ENCODE measurements around the gene CC2D2B. TPM values are rescaled to one million over a fixed set of nuclear protein-coding genes. Genes with fewer than 3 reads are reported as not detected.
"Not testable (repeated sequence)": the region's sequence is repeated elsewhere in the genome, so short reads cannot be mapped to it uniquely, and the experiment has no call there.

Gene CC2D2B
- total RNA-seq, 1 experiment from 2014 or later, result not detected

DNA sequence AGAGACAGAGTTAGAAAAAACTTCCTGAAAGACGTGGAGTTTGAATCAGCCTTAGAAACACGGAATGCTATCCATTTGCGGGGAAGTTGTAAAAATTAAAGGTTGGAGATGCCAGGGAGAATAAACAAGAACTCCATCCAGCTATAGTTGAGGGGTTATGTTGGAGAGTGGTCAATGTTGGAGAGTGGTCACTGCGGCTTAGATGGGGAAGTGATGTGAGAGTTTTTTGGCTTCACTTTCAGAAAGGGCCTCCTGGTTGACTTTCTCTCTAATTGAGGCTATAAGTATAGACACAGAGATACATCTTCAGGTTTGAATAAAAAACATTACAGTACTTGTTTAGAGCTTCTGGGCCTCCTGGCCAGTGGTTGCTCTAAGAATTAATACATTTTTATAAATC is 675 bp downstream of the CC2D2B start:
- DNase-seq (ENCODE audit: low read depth), result no peak

DNA sequence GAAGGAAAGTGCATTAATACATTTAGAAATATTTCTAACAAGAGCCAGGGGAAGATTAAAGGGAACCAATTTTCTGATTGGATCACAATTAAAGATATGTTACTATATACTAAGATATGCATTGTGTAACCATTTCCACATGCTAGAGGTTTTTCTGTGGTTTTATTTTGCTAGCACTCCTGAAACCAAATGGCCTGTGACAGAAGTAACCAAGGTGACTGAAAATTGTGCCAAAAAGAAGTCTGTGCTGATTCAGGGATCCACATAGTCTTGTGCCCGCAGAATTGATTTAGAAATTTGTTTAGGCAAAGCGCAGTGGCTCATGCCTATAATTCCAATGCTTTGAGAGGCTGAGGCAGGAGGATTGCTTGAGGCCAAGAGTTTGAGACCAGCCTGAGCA is 1.8 kb downstream of the CC2D2B start:
- no peak for DNase-seq (ENCODE audit: low read depth)

DNA sequence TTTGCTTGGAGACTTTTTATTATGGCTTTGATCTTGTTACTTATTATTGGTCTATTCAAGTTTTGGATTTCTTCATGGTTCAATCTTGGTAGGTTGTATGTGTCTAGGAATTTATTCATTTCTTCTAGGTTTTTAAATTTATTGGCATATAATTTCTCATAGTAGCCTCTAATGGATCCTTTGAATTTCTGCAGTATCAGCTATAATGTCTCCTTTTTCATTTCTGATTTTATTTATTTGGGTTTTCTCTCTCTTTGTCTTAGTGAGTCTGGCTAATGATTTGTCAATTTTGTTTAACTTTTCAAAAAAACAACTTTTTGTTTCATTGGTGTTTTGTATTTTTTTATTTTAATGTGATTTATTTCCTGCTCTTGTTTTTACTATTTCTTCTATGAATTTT is 8.3 kb downstream of the CC2D2B start:
- DNase-seq (ENCODE audit: low read depth), result not testable (repeated sequence)

DNA sequence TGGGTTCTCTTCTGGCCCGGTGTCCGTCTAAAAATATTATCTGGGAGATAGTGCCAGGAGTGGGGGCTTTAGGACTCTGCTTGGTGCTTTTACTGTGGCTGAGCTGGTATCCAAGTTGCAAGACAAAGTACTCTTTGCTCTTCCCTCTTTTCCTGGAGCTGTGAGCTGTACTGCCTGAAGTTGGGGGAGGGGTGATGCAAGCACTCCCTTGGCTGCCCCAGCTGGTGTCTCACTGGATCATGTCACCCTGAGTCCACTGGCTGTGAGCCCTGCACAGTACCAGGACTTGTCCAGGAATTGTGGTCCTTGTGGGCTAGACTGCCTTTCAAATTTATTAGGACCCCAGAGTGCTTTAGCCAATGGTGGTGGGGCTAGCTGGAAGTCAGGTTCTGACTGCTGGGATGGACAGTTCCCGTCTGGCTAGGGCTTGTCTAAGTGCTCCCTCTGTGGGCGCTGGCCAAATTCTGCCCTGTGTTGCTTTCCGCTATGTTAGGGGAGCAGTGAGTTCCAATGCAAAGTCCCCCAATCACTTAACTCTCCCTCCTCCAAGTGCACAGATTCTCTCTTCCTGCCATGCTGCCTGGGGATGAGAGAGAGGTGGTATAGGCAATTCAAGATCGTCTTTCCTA is 13.1 kb downstream of the CC2D2B start:
- no peak for DNase-seq (ENCODE audit: low read depth)

DNA sequence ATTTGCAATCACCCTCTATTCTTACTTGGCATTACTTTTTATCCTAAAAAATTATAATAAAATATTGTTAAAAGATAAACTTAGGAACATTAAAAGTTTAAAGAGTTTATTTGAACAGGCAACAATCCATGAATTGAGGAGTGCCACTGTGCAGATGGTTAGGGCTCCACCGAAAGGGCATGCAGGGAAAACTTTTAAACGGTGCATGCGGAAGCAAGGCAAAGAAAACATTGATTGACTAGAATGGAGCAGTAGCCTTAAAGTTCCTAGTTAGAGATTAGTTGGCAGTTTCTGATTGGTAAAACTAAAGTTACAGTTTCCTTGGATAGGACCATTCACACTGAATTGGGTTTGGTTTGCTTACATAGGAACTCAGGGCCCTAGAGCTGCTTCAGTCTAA is 17.3 kb downstream of the CC2D2B start:
- DNase-seq (ENCODE audit: low read depth), result no peak

DNA sequence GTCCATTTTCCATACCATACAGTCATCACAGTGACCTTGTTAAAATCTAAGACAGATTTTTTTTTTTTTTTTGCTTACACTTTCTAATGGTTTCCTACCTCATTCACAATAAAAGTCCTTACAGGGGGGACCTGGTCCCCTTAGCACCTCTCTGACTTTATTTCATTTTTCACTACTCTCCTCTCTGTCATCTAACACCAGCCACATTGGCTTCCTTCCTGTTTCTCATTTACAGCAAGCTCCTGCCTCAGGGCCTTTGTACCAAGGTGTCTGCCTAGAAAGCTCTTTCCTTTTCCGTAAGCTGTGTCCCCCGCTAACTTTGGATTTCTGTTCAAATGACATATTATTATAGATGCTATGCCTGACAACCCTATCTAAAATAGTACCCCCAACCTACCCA is 27.7 kb downstream of the CC2D2B start:
- DNase-seq (ENCODE audit: low read depth), result no peak

DNA sequence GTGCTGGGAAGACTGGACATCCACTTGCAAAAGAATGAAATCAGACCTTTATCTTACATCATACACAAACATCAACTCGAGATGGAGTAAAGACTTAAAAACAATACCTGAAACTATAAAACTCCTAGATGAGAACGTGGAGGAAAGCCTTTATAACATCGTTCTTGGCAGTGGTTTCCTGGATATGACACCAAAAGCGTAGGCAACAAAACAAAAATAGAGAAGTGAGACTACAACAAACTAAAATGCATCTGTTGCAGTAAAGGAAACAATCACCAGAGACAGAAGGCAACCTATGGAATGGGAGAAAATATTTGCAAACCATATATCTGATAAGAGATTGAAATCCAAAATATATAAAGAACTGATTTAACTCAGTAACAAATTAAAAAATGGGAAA is 33.3 kb downstream of the CC2D2B start:
- DNase-seq (ENCODE audit: low read depth), result no peak

DNA sequence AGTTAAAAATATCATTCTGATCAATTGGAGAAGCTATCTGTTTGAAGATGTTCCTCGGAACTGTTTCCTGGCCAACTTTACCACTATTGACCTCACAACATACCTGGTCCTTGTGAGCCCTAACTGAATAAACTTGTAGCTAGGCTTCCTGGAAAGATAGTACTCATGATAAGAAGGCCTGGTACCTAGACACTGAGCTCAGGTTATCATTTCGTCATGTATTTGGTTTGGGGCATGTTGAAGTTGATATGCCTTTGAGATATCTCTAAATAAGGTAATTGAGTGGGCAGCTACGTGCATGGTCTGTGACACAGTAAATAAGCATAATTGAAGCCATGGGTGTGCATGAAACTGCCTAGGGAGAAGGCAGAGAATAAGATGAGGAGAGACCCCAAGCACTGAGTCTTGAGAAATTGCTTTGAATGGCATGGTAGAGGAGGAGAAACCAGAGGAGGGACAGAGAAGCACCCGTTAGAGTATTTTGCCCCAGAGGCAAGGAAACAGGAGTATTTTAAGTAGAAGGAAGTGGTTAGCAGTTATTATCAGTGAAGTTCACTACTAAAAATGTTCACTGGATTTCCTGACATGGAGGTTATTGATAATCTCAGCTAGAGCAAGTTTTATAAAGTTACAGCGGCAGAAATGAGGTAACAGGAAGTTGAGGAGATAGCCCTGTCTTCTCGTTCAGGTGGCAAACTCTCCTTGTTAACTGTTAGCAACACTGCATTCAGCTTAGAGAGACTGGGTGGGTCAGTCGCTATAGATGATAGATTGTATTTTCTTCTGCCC is 55.6 kb downstream of the CC2D2B start:
- DNase-seq (ENCODE audit: low read depth), result no peak

DNA sequence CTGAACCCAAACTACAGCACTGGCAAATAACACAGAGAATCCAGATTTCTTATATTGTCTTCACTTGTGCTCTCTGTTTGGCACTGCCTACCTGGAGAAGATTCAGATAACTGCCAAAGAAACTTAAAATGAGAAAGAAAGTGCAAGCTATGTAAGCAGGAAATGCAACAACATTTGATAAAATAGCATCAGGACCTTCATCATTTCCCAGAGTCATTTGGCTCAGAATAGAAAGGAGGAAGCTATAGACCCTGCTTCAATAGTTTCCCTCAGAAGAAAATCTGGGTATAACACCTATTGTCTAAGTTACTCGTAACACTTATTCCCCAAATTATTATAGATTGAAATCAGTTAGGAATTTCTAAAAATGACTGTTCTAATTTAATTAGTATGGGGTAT is 56.2 kb downstream of the CC2D2B start:
- DNase-seq (ENCODE audit: low read depth), result no peak

DNA sequence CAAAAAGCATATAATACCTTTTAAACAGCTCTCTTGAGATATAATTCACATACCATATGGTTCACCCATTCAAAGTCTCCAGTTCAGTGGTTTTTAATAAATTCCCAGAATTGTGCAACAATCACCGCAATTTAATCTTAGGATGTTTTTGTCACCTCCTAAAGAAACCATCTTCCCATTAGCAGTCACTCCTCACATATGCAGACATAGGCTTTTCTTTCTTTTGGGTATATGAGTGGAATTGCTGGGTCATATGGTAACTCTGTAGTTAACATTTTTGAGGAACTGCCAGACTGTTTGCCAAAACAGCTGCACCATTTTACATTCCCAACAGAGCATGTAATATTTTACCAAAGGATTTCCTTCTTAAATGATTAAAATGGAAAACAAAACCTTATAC is 57.0 kb downstream of the CC2D2B start:
- DNase-seq (ENCODE audit: low read depth), result no peak

DNA sequence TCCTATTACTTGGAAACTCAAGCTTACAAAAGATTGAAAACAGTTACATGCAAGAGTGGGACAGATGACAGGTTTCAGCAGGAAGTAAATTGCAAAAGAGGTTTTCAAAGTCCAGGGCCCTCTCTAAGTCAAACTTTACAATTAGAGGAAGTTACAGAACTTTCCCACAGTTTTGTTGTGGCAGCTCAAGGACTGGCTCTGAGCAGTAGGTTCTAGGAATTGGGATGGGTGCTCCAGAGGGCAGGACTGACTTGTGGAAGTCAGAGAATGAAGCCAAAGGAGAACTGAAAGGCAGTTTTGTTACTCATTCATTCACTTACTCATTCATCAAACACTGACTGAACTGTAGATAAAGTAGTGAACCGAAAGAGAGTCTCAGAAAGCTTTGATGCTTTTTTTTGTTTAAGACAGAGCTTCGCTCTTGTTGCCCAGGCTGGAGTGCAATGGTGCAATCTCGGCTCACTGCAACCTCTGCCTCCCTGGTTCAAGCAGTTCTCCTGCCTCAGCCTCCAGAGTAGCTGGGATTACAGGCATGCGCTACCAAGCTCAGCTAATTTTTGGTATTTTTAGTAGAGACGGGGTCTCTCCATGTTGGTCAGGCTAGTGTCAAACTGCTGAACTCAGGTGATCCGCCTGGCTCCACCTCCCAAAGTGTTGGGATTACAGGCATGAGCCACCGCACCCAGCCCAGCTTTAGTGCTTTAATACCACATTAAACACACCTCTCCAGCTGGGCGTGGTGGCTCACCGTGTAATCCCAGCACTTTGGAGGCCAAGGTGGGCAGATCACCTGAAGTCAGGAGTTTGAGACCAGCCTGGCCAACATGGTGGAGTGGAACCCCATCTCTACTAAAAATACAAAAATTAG is 68.8 kb downstream of the CC2D2B start:
- no peak for DNase-seq (ENCODE audit: low read depth)

DNA sequence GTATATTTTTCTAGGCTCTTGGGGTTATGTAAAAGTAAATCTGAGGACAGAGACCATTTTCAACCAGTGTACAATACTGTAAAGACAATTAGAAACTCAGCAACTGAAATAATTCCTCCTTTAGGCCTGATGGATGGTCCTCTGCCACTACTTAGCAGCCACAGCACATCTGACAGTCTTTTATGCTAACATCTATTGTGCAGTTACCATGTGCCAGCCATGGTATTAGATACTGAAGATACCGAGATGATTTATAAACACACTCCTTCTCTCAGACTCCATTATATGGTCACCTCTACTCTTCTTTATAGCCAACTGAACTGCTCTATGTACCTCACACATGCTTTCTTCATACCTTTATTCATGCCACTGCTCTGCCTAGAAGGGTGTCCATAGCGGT is 74.4 kb downstream of the CC2D2B start:
- DNase-seq (ENCODE audit: low read depth), result no peak

DNA sequence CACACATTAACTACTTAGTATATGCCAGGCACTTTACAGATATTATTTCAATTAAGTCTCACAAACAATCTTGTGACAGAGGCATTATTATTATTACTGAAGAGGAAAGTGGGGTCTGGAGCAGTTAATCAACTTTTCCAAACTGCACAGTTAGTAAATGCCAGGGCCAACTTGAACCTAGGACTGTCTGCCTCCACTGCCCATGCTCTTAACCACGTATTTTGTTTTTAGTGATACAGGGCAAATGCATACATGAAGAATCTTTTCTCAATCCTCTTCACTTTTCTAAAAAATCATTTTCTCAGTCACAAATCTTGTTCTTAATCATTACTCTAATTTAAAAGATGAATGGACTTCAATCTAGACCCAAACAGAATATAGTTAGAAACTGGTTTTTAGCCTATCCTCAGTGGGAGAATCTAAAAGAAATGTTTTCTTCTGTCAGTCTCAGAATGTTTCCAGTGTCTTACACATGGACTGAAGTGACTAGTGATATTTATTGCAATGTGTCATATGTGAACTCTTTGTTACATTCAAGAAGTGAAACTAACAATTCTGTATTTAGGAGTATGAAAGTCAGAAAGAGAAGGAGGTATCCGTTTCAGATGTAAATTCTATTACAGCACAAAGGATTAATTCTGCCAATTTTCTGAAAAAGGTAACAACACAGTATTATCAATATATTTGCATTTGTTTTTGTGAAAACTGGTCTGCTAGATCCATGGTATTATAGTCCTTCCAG is 80.1 kb downstream of the CC2D2B start:
- DNase-seq (ENCODE audit: low read depth), result no peak

DNA sequence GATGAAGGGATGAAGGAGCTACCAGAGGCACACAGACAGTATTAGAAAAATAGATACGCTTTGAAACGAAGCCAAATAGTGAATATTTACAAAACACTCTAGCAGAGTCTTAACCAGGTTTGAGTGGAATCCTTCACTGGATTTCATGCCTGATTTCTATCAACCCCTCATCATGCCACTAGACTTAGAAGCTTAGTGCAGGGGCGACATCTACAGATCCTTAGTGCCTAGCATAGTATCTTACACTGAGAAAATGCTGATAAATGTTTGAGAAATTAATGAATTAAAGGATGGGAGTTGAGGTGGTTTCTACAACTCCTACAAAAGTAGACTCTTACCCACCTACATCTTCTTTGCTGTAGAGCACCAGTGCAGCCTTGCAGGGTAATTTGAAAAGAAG is 80.9 kb downstream of the CC2D2B start:
- peak; percentile 4 for DNase-seq (ENCODE audit: low read depth)

DNA sequence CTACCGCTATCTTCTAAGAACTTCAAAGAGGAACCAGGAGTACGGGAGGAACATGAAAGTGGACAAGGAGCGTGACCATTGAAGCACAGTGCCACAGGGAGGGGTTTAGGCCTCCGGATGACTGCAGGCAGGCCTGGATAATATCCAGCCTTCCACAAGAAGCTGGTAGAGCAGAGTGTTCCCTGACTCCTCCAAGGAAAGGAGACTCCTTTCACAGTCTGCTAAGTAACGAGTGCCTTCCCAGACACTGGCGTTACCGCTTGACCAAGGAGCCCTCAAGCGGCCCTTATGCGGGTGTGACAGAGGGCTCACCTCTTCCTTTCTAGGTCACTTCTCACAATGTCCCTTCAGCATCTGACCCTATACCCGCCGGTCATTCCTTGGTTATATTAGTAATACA is 86.6 kb downstream of the CC2D2B start:
- DNase-seq (ENCODE audit: low read depth), result not testable (repeated sequence)

DNA sequence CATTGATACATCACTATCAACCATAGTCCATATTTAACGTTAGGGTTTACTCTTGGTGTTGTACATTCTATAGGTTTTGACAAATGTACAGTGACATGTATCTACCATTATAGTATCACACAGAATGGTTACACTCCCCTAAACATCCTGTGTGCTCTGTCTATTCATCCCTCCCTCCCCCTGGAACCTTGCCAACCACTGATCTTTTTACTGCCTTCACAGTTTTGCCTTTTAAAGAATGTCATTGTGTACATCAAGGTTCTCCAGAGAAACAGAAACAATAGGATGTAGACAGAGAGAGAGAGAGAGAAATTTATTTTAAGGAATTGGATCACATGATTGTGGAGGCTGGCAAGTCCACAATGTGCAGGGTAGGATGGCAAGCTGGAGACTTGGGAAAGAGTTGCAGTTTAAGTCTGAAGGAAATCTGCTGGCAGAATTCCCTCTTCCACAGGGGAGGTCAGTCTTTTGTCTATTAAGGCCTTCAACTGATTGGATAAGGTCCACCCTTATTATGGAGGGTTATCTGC is 90.5 kb downstream of the CC2D2B start:
- DNase-seq (ENCODE audit: low read depth), result no peak

DNA sequence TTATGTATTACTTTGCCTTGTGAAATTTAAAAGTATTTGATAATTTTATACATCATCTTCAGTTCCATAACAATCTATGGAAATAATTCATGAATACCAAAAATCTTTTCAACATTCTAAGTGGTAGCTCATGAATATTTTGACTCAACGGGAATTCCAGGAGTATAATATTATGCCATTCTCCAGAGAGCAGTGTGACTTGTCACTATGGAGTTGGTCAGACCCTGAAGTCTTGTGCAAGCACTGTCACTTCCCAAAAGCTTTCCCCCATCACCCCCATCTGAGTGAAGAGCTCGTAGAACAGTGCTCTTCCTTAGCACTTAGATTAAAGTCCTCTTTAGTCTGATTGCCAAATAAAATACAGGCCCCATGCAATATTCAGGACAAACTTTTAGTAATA is 106.2 kb downstream of the CC2D2B start:
- no peak for DNase-seq (ENCODE audit: low read depth)

DNA sequence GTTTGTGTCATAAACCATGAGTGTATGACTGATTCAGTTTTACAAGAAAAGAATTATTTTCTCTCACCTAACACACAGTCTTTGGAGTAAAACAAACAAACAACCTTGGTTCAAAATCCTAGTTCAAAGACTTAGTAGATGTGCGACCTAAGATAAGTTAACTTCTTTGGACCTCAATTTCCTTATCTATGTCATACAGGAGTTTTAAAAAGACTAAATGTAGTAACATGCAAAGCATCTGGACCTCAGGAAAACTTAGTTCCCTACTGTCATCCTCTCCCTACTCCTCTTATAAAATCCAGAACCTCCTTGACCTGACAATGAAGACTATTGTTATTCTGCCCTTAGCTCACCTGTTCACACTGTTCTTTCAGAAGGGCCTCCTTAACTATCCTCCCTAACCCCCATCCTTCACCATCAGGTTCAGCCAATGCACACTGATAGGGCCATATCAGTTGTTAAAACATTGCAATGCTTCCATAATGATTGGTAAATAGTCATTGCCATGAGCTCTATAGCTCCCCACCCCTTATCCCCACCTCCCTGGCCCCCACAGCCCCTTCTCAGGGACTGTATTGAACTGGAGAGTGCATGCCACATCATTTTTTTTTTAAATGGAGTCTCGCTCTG is 106.8 kb downstream of the CC2D2B start:
- DNase-seq (ENCODE audit: low read depth), result no peak

DNA sequence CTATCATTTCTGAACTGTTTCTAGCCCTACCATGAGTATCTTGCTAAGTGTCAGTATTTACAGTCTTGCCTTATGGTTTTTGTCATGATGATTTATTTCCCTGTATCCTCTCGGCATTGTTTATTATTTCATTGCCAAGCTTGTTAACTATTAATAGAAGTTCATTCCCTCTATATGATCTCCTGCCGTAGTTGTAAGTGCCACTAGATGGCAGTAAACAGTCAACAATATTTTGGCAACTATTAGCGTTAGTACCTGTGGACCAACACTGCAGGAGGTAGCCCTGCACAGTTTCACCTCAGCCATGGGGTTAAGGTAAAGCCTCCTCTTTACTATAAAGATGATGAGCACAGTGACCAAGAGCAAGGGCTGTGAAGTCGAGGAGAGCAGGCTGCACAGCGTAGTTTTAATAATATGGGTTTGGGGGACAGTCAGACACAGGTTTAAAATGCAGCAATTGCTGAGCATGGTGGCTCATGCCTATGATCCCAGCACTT is 109.5 kb downstream of the CC2D2B start:
- peak; percentile 46 for DNase-seq (ENCODE audit: low read depth)

DNA sequence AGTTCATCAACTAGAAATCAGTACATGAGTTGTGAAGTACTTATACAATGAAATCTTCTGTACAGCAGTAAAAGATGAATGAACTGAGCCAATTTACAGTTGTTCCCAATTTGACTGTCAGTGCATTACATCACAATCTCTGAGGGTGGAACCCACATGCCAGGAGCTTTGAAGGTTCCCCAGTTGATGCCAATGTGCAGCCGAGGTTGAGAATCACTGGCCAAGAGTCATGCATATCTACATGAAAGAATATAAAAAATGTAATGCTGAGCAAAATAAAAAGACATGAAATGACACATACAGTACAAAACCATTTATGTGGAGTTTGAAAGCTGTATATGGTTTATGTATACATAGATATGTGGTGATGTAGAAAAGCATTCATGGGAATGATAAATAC is 113.6 kb downstream of the CC2D2B start:
- DNase-seq (ENCODE audit: low read depth), result no peak

DNA sequence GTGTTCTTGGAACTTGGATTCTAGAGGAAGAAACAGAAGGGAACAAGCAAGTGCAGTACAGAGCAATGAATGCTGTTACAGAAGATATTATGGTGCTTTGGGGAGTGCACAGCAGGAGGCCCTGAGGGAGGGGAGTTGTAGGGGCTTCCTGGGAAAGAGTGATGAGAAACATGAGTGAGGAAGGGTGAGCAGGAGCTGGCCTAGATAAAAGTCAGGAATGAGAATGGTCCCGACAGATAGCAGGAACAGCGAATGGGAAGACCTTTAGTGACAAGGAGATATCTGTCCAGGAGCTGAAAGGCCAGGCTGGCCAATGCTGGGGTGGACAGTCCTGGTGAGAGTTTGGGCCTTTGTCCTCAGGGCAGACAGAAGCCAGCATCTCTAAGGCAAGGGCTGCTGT is 115.0 kb downstream of the CC2D2B start:
- no peak for DNase-seq (ENCODE audit: low read depth)

Measured in RPMI7951 (cell line).